ENCODE data around the gene SNX14.
A peak's percentile ranks its signal among the peaks of the same experiment; 100 is the strongest.
"Not testable (repeated sequence)": the region's sequence is repeated elsewhere in the genome, so short reads cannot be mapped to it uniquely, and the experiment has no call there.

SNX14 gene, protein sequence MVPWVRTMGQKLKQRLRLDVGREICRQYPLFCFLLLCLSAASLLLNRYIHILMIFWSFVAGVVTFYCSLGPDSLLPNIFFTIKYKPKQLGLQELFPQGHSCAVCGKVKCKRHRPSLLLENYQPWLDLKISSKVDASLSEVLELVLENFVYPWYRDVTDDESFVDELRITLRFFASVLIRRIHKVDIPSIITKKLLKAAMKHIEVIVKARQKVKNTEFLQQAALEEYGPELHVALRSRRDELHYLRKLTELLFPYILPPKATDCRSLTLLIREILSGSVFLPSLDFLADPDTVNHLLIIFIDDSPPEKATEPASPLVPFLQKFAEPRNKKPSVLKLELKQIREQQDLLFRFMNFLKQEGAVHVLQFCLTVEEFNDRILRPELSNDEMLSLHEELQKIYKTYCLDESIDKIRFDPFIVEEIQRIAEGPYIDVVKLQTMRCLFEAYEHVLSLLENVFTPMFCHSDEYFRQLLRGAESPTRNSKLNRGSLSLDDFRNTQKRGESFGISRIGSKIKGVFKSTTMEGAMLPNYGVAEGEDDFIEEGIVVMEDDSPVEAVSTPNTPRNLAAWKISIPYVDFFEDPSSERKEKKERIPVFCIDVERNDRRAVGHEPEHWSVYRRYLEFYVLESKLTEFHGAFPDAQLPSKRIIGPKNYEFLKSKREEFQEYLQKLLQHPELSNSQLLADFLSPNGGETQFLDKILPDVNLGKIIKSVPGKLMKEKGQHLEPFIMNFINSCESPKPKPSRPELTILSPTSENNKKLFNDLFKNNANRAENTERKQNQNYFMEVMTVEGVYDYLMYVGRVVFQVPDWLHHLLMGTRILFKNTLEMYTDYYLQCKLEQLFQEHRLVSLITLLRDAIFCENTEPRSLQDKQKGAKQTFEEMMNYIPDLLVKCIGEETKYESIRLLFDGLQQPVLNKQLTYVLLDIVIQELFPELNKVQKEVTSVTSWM

DNA sequence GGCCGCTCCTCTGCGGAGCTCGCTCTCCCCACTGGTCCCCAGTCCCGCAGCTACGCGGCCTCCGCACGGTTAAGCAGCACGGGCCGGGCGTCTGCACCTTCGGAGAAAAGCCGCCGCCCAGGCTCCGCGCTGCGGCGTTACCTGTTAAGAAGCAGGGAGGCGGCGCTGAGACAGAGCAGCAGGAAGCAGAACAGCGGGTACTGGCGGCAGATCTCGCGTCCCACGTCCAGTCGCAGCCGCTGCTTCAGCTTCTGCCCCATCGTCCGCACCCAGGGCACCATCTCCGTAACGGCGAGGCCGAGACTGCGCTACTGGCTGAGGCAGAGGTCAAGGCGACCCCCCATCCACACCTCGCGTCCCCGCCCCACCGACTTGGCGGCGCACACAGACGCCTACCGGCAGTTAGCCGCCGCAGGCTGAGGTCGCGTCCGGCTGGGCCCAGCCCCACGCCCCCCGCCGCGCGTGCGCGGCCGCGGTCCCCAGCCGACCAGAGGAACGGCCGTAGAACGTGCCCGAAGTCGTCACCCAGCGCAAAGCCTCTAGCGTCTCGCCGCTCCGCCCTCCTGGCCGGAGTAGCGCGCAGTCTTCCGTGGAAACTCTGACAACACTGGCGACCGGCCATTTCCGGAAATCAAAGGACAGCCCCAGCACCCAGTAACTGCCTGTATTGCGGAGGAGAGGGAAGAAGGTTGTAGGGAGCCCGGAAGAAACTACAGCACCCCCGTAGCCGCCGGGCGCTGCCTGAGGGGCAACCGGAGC, at the start of gene SNX14:
TSS of gene SNX14 (minus strand) at position 421 of the 759 bp plus-strand sequence. CDS start at position 281, 140 bp downstream.
- DNase-seq, result peak; percentile 78 to 92

DNA sequence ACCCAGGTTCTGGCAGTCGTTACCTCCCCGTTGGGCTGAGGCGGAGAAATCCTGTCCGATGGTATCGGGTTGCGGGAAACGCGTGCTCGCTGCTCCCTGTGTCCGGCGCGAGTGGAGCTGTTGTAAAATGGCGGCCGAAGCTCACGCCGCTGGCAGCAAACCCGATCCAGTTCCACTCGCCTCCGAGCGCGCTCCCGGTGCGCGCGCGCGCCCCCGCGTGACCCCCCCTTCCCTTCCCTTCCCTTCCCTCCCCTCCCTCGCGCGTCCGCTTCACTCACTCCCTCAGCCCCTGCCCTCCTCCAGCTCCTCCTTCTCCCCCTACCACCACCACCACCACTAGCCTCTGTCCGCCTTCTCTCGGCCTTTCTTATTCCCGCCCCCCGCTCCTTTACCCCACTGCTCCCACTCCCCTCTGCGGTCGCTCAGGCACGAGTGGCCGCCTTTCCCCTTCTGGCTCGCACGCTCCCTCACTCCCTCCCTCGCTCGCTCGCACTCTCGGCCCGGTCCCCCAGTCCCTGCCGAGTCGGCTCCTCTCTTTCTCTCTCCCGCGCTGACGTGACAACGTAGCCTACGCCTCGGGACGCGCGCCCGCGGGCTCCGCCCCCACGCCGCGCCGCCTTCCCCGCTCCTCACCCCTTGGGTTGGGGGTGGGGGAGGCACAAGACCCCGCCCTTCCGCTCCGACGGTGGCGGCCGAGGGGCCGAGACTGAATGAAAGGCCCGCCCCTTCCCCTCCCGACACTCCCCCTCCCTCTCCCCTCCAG, 49.3 kb upstream of the SNX14 start, which contains the start of gene SYNCRIP:
TSS of gene SYNCRIP (minus strand) at position 113 of the 763 bp plus-strand sequence. CDS start 1,447 bp downstream, outside the sequence.
- peak; percentile 94 to 99 for DNase-seq

DNA sequence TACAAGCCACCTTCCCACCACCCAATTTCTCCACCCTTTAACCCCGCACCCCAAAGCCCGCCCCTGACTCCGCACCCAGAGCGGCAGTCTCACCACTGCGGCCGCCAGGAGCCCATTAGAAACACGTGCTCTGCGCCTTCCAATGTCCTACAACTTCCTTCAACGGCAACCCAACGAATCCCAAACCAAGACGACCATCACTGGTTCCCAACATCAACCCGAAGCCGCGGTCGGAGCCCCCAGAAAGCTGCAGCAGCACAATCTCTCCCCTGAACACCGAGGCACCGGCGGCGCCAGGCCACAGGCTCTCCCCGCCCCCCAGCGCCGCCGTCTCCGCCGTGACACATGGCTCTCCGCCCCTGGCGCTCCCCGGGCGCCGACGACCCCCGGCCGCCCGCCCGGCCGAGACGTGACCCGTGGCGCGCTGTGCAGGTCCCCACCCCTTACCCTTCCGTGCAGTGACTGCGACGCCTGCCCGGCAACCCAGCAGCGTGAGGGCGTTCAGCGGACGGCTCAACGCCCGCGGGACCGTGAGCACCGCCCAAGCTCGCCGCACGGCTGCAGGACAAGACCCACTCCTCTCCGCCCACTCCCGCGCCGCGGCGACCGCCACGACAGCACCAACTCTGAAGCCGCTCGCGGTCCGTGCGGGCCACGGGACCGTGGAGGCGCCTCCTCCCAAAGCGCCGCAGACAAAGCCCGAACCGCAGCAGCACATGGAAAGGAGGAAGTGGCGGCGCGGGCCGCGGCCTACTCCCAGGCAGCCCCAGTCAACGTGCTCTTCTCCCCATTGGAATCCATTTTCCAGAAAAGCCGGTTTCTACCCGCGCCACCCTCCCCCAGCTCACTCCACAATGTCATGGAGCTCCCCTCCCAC, 48.5 kb upstream of the SNX14 start:
- peak; percentile 2 to 70 for DNase-seq

DNA sequence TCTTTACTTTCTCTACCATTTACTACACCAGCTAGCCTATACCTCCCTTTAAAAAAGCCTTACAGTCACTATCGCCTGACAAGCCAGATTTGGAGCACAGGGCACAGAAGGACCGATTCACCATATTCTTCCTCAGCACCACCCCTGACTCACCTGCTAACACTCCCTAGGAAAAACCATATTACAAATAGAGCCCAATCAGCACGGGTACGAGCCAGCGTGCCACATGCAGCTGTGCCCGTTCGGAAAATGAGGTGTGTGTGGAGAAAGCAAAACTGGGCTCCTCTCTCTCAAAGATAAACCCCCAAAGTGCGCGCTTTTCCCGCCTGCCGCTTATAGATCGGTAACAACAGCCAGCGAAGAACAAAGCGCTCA, 47.9 kb upstream of the SNX14 start:
- DNase-seq, result no peak

DNA sequence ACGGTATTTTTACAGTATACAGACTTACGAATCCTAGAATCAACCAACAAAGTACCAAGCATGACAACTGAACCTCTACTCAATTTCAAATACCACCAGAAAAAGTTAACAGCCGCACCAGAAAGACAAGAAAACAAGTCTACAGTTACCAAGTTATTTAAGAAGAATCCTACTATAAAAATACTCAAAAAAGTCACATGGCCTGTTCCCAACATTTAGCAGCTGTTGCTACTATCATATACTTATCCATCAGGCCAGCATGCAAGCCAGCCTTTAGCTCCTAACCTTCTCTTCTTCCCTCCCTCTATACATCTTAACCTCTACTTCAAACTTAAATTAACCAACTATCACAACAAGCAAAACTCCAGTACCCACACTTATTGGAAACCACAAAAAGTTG, 47.2 kb upstream of the SNX14 start:
- no peak for DNase-seq

DNA sequence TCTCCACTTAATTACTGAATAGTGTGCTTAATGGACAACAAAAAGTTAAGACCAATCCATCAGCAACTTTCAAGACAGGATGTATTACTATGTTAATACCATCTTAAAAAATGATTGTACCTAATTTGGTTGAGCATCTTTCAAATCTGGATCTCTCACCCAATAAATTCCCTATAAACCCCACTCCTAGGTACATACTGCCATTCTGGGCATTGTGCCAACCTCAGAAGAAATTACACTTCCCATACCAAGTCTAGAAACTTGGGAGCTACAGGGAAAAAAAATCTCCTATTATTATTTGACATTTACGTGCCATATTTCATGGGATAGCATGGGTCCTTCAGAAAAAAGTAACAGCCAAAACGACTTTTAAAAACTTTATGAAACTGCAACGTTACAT, 43.9 kb upstream of the SNX14 start:
- no peak for DNase-seq

DNA sequence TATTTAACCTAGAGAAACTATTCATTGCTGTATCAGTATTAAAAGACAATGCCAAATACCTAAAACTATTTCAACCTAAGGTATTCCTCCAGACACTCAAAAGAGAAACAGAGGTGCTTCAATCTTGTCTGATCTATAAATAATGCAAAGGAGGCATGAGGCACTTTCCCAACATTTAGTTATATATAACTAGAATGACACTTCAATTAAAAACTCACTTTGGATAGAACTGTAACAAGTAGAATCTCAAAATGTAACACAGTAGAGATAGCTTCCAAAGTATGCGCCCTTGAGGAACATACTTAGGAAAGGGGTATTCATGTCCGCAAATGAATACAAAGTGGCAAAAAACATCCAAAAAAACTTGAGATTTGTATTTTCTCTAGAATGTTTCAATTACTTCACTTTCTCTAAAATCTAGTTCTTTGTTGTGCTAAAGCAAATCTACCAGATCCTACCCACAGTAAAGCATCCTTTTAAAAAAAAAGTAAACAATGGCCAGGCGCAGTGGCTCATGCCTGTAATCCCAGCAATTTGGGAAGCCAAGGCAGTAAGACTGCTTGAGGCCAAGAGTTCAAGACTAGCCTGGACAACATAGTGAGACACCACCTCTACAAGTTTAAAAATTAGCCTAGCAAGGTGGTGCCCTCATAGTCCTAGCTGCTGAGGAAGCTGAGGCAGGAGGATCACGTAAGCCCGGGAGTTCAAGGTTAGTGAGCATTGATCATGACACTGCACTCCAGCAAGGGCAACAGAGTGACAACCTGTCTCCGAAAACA, 38.7 kb upstream of the SNX14 start:
- no peak for DNase-seq

DNA sequence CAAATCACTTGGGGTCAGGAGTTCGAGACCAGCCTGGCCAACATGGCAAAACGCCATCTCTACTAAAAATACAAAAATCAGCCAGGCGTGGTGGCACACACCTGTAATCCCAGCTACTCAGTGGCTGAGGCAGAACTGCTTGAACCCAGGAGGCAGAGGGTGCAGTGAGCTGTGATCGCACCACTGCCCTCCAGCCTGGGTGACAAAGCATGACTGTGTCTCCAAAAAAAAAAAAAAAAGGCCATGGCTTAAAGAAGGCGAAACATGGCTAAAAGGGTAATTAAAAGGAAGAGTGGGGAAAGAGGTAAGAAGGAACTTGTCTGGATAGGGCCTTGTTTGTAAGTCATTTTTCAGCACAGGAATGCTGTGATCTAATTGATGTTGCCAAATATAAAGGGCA, 37.5 kb upstream of the SNX14 start:
- DNase-seq, result not testable (repeated sequence)

DNA sequence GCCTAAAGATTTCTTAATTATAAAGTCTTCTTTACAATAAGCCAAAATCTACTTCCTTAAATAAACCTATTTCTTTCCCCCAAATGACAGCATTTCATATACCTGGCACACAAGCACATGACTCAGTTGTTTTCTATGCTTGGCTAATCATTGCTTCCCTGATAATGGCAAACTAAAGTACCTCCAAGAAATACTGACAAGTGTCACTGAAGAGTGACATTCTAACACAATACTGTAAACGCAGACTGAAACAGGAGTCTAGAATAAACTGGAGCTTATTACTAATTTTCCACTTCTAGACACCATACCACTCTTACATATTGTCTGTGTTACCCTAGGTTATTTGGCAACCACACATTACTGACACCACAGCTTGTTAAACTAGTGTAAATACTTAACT, 34.7 kb upstream of the SNX14 start:
- DNase-seq, result no peak

DNA sequence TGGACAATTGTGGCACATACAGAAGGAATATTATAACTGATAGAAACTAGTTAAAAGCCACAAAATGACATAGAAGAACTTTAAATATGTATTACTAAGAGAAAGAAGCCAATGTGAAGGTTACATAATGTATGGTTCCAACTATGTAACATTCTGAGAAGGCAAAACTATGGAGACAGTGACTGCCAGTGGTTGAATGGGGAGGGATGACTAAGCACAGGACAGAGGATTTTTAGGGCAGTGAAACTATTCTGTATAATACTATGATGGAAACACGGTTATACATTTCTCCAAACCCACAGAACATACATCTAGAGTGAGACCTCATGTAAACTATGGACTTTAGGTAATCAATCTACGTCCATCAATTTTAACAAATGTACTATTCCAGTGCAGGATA, 26.6 kb upstream of the SNX14 start:
- no peak for DNase-seq

DNA sequence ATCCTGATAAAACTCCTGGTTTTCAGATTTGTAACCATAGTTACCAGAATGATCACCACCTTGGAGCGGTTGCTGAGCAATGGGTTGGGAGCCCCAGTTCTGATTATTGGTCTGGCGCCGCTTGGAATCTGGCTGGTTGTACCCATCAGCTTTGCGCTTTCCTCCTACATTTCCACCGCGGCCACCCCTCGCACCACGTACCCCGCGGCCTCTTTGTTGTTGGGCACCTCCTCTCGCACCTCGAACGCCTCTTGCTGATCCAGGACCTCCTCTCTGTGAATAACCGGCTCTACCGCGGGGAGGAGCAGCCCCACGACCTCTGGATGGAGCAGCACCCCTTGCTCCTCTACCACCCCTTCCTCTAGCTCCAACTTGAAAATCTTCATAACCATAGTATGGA, 21.1 kb upstream of the SNX14 start:
- no peak for DNase-seq

DNA sequence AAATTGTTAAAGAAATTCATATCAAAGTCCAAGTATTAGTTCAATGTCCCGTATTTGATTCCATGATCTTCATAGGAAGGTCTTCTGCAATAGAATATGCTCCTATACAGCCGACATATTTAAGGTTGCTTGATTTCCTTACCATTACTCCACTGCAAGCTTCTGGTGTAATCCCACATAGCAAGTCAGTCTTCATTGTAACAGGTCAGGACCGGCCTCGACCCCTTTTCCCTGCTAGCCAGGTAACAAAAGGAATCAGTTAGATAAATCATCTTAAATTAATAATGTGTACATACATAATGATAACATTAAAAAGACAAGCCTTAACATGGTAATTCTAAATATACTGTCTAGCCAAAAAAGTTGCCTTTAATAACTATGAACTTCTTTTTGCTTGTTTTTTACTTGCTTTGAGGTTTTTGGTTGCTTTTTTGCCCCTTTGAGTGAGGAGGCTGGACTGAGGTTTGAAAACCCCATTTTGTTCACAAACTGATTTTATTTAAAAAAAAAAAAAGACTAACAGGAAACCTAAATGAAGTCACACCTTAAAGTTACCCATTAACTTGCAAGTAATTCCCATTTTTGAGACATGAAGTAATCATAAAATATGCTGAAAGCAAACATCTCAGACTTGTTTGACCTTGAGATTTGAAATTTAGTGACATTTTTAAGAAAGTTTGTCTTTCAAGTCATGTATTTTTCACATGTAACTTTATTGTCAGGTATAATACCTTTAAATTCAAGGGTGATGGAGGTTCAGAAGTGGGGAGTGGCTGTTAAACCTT, 19.2 kb upstream of the SNX14 start:
- DNase-seq, result no peak

DNA sequence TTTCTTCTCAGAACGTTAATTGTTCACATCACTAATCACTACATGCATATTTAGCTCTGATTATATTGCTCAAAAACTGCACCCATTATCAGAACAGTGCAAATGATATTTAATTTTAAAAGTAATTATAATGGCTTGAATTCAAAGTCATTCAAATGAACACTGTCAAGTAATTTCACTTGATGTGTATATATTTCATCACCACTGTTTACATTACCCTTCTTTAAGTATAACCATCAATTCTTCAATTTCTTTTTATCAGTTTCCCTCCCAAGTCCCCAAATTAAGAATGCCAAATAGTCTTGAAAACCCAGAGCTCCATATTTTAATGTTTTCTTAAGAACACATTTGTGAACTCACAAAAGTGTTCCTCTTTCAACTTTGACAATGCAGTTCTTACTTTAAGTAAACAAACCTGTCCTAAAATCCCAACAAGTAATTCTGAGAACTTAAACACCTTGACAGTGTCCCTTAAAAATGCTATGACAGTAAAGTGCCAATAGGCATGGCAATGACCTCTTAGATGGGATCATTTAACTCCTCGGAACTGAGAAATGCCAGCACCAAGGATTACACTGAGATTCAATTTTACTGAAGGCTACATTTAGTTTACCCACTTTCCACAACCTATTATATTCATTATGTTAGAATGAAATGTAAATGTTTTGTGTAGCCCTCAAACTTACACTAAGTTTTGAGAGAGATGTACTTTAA, 16.7 kb upstream of the SNX14 start:
- no peak for DNase-seq

DNA sequence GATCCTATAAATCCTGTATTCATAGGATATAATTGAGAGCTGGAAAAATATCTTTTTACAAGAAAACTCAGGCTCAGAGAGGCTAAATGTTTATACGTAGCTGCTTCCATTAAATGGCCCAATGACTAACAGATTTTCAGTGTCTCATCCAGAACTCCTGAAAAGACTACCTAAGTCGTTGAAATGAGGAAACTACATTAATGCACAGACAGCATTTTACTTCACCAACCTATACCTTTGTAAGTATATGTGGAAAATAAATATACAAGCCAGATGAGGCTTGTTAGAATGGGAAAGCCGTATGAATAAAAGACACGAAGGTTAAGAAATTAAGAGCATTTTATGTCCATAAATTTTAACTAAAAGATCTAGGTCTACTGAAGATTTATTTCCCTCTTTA, 8.4 kb upstream of the SNX14 start:
- DNase-seq, result no peak

DNA sequence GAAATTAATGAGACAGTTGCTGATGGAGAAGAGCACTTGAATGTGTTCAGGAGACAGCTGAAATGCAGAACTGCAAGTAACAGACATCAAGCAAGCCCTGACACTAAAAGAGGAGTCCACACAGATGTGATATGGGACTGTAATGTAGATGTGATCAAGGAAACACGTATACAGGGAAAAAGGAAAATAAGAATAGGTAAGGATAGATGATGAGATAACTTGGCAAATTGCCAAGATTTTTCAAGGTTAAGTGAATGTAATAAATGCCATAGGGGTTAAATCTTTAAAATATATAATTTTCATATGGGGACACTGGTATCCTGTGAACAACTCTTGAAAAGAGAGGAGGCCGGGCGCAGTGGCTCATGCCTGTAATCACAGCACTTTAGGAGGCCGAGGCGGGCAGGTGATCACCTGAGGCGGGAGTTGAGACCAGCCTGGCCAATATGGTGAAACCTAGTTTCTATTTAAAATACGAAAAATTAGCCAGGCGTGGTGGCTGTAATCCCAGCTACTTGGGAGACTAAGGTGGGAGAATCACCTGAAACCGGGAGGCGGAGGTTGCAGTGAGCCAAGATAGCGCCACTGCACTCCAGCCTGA, 7.2 kb upstream of the SNX14 start:
- DNase-seq, result no peak

DNA sequence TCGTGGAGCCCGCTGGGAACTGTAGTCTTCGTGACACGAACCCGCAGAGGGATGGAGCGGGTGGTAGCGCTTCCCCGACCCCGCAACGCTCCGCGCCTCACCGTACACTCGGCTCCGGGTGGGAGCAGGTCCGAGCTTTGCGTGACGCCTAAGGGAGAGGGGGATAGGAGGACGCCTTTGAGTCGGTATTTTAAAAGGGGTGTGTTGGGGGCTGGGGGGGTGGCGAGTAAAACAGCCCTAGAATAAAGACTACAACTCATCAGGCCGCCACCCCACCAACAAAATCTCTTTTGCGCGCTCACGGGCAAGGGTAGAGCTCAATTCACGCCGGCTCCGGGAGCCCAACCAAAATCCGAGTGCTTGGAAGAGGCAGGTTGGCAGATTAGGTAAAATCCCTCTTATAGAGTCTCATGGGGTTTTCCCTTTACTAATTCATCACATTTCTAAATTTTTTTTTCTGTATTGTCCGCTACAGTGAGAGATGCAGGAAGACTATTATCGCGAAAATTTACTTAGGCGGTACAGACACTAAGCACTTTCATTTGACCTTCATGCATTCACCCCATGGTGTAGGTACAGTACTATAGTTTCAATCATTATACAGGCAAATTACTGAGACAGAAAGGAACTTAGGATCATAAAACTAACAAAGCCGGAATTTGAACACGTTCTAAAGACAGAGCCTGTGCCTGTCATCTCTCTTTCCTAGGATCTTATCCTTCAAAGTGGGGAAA, 706 bp upstream of the SNX14 start:
- DNase-seq, result peak; percentile 58 to 71

DNA sequence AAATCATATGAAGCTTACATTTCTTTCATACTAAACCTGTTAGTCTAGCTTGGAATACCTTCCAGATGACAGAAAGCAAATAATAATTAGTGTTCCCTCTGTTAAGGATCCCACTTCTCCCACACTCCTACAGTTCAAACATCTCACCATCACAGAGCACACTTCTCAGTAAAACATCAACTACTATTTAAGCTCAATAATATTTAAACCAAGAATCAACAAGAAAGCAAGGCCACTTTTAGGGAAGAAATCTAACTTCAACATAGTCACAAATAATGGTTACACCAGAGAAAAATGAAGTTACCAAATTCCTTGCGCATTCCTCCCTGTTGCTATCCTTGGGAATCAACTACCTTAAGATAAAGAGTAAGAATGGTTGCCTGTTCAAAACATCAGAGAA, 1.6 kb downstream of the SNX14 start:
- DNase-seq, result no peak

DNA sequence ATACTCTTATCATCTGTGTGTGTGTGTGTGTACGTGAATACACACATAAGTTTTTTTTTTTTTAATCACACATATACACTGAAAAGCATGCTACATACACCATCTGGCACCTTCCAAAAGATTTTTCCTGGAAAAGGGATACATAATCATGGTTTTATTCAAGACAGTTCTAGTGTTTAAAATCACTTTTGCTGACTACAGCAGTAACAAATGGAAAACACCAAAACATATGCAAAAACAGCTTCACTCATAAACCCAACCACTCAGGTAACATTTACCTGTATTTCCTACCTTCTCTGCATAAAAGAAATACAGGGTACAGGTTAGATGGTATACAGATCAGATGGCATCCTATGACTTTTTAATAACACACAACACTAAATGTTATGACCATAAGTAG, 2.5 kb downstream of the SNX14 start:
- no peak for DNase-seq
